Stimulated activated CD4-positive, alpha-beta T cell treated with anti-CD3 and anti-CD28 coated beads, Interleukin-12 subunit alpha, Interleukin-12 subunit beta, amount 100 ng/mL, for 4 hours (primary cell): Measurements from ENCODE around the gene SPTB.

Experiments
- DNase-seq: peaks from one replicate; pipeline ENCODE4 v3.0.0-alpha.2; 2020

Gene SPTB

DNA sequence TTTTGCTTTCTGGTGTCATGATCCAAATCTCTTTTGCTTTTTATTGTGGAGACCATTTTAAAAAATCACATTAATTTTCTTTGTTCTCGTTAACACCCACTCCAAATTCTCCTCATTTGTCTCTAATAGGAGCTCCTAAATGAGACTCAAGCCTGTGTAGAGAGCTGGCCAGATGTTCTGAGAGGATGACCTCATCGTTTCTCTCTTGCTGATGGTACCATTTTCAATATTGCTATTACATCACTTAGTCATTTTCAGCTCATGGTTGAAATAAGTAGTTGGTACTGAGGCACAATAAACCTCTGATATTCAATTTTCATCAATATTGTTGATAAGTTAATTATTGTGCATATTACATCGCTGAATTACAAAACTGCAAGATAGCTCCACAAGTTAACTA is 31.5 kb downstream of the SPTB start:
- DNase-seq = no peak

DNA sequence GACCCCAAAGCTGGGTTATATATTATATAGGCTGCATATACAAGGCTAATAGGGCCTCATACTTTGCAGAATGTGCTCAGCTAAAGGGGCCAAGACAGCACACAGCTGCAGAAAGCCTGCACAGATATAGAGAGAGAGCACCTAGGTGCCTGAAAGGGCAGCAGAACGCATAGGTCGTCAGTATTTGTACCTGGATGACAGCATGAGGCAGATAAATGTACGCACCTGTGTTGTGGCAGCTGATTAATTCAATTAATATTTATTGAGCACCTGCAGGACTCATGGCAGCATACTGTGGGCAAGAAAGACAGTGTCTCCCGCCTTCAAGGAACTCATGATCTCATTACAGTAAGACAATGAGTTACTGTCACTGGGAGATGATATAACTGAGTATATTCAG is 33.4 kb downstream of the SPTB start:
- DNase-seq = no peak

GRCh38 chr14:64845878-64846277 is 33.8 kb downstream of the SPTB start:
- DNase-seq = no peak

GRCh38 chr14:64844969-64845536 is 34.7 kb downstream of the SPTB start:
- DNase-seq = no peak

- no peak for DNase-seq
Measured at GRCh38 chr14:64844272-64844671, 35.4 kb downstream of the SPTB start.

- no peak for DNase-seq
Measured at GRCh38 chr14:64843548-64843947, 36.2 kb downstream of the SPTB start.

GRCh38 chr14:64841772-64842750 is 37.6 kb downstream of the SPTB start:
- no peak for DNase-seq

GRCh38 chr14:64841121-64841651 is 38.5 kb downstream of the SPTB start:
- DNase-seq = no peak

DNA sequence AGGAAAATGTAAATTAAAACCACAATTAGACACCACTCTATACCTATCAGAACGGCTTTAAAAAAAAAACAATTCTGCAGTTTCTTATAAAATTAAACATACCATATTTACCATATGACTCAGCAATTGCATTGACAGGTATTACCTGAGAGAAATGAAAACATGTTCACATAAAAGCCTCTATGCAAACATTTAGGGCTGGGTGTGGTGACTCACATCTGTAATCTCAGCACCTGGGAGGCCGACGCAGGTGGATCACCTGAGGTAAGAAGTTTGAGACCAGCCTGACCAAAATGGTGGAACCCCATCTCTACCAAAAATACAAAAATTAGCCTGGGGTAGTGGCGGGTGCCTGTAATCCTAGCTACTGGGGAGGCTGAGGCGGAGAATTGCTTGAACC is 41.1 kb downstream of the SPTB start:
- DNase-seq = no peak

- DNase-seq = no peak
Measured at GRCh38 chr14:64835431-64835830, 44.3 kb downstream of the SPTB start.

- no peak for DNase-seq
Measured at GRCh38 chr14:64834965-64835364, 44.7 kb downstream of the SPTB start.

DNA sequence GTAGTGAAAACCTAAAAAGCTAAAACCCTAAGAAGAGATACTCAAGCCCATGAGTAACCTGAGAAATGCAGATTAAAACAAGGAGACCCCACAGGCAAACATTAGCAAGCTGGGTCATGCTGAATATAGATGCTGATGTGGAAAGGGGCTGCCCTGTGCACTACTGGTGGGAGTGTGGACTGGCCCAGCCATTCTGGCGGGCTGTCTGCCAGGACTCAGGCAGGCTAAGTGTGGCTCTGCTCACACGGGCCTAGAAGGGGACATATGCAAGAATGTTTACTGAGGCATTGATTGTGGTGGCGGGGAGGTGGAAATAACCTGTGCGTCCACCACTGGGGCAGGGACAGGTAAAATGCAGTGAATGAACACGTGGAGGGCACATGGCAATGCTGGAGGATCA is 48.3 kb downstream of the SPTB start:
- DNase-seq = no peak

DNA sequence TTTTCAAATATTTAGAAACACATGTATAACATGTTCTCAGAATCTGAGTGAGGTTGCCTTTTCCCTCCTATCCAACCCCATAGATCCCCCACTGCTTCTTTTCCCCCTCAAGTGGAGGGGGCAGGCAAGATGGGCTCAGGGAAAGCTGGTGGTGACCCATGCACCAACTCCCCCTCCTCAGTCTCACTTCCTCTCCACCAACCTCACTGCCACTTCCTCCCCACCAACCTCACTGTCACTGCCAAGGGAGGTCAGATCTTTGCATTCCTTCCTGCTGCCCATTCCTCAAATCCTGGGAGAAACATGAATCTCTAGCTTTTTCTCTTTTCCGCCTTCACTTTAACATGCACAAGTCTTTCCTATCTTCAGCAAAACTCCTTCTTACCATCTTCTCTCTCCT is 48.7 kb downstream of the SPTB start:
- DNase-seq = no peak

- no peak for DNase-seq
Measured at GRCh38 chr14:64828071-64828470, 51.6 kb downstream of the SPTB start.

DNA sequence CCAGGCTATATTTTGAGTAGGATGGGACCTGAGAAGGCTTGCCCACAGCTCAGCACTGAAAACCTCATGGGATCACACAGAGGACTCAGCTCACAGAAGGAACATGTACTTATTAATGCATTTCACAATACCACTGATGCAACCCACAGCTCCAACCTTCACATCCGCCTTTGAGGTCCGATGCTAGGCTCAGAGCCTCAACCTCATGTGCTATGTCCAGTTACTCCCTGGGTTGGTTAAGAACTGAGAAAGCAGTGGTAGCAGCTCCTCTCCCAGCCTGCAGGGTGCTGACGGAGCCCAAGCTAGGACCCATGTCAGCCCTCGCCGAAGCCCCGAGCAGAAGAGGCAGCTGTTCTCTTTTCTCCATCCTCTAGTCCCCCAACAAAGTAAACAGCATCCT is 52.9 kb downstream of the SPTB start:
- DNase-seq = no peak

GRCh38 chr14:64826333-64826732 is 53.4 kb downstream of the SPTB start:
- DNase-seq = no peak

GRCh38 chr14:64825509-64825908 is 54.2 kb downstream of the SPTB start:
- no peak for DNase-seq

GRCh38 chr14:64825006-64825405 is 54.7 kb downstream of the SPTB start:
- no peak for DNase-seq

DNA sequence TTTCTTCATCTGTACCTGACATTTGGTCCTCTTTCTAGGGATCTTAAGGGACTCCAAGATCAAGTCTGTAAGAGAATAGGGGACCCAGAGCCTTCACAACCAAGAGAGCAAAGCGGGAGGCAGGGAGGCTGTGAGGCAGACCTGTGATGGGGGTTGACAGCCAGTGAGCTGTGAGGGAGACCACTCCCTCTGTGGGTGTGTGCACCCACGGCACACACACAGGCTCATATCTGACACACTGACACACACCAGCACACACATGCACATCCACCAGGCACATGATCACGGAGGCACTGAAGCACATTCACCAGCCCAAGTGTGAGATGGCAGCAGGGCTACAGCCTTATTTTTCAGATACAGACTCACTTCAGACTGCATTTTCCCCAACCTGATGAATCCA is 55.2 kb downstream of the SPTB start:
- DNase-seq = no peak

- DNase-seq = peak; percentile 66
Measured at GRCh38 chr14:64823305-64823861, 56.3 kb downstream of the SPTB start.

GRCh38 chr14:64821651-64822050 is 58.1 kb downstream of the SPTB start:
- DNase-seq = no peak

- no peak for DNase-seq
Measured at GRCh38 chr14:64818151-64818550, 61.6 kb downstream of the SPTB start.

DNA sequence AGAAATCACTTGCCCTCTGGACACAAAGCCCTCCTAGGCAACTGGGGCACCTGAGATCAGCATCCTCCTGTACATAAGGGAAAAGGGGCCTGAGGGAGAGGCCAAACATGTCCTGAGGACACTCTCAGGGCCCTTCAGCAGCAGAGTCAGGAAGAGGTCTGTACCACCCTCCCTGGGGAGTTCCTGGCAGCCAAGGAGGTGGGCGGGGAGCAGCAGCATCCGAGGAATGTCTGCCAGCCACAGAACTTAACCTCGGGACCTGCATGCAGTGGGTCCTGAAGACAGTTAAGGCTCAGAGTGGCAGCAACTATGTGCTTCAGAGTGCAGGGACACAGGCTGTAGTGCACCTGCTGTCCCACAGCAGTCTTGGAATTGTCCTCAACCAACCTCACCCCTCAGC is 62.1 kb downstream of the SPTB start:
- no peak for DNase-seq

DNA sequence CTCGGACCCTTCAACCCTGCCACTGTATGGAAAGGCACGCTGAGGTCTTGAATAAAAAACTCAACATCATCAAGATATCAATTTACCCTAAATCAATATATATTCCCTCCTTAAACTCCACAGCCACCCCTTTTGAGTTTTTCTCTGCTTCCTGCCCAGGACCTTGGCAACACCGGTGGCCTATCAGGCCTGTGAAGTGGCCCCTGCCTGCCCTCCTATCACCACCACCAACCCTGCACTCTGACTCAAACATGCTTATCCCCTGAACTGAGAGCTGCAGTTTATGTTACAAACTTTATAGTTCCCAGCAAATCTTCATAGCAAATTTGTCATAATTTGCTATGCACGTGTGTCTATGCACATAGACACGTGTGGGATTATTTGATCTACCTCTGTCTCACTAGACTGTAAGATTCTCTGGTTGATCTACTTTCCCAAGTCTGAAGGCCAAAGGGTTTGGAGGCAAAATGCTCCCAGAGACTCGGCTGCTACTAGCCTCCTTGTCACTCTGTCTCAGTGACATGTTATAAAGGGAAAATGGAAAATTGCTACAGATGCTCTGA is 63.4 kb downstream of the SPTB start:
- DNase-seq = no peak
